Hair follicle dermal papilla cell (primary cell): ENCODE data around the gene STK32A. TPM values are rescaled to one million over a fixed set of nuclear protein-coding genes. Genes with fewer than 3 reads are reported as not detected.

Experiments used
- small RNA-seq: library from RNA; depleted of rRNA; stranded (forward); fragments of <200 nt; gene quantifications from one replicate; pipeline ENCODE3, GENCODE V24; 2012
- total RNA-seq: library from RNA; depleted of rRNA; stranded (reverse); fragments of >200 nt; gene quantifications from 2 replicates; pipeline ENCODE4 v1.2.3, GENCODE V29; 2012

The STK32A gene
- total RNA-seq = 3.5 and 6.3 TPM in 2 replicates

GRCh38 chr5:147234825-147235635, at the start of gene STK32A:
STK32A (plus strand) TSS chr5:147235026; CDS start chr5:147239635, 4,609 bp downstream.

Small RNAs within 50 kb of the gene (small RNA-seq; reads per million reads assigned to genes)
- not detected for gene AC011373.1
